ENCODE measurements around the gene KLHDC3.
"Not testable (repeated sequence)": the region's sequence is repeated elsewhere in the genome, so short reads cannot be mapped to it uniquely, and the experiment has no call there.

The KLHDC3 gene

DNA sequence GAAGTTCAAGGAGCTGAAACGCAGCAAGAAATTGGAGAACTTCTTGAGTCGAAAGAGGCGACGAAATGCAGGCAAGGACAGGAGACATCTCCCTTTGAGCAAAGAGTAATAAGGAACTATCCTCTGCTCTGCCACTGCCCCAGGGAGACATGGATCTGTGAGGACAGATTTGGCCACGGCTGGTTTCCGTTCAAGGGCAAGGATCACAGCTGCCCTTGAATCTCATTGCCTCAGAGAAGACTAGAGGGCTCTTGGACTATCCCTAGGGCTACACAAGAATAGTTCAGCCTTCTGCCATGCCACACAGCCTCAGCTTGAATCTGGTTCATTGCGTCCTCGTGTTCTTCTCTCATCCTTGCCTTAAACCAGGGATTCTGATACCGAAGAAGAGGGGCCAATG is 15.1 kb downstream of the KLHDC3 start:
- no peak for DNase-seq (ENCODE audit: low spot score)

DNA sequence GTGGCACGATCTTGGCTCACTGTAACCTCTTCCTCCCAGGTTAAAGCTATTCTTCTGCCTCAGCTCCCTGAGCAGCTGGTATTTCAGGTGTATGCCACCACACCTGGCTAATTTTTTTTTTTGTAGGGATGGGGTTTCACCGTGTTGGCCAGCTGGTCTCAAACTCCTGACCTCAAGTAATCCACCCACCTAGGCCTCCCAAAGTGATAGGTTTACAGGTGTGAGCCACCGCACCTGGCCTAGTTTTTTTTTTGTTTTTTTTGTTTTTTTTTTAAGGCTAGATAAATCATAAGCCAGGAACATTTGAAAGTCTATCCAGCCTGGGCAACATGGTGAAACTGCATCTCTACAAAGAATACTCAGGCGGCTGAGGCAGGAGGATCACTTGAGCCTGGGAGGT is 18.3 kb downstream of the KLHDC3 start:
- no peak for DNase-seq (ENCODE audit: low spot score)

DNA sequence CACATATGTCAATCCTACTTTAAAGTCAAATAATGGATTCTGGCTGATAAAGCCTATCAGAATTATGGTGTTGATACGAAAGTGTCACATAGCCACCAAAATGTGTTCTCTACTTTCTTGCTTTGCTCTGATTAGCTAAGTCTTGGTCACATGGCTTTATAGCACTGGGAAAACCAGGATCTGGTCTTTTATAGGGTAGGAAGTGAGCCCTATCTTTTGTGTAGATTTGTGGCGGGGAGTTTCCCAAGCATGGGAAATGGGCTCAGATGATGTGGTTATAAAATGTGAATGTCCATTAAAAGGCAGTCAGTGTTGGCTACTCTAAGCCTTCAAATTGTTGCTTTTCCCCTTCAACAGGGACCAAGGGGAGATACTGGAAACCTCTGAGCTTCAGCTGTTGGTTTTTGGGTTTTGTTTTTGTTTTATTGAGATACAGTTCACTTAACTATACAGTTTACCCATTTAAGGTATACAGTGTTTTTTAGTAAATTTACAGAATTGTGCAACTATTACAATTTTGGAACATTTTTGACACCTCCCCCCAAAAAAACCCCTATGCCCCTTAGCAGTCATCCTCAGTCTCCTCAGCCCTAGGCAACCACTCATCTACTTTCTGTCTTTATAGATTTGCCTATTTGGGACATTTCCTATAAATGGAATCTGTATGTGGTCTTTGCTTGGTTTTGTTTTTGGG is 19.6 kb downstream of the KLHDC3 start:
- DNase-seq (ENCODE audit: low spot score): no peak

DNA sequence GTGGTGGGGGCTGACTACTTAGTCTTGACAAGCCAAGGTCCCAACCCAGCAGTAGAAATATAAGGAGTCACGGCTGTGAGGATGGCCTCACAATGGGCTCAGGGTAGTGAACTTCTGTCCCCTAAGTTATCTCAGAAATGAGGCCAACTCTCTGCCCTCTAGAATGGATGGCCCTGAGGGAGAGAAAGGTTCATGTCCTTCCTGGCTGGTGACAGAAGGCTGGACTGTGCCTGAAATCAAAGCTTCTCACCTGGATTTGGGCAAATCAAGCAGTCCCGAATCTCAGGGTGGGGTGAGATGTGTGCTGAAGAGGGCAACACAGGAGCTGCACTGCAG is 20.1 kb downstream of the KLHDC3 start:
- no peak for DNase-seq (ENCODE audit: low spot score)

DNA sequence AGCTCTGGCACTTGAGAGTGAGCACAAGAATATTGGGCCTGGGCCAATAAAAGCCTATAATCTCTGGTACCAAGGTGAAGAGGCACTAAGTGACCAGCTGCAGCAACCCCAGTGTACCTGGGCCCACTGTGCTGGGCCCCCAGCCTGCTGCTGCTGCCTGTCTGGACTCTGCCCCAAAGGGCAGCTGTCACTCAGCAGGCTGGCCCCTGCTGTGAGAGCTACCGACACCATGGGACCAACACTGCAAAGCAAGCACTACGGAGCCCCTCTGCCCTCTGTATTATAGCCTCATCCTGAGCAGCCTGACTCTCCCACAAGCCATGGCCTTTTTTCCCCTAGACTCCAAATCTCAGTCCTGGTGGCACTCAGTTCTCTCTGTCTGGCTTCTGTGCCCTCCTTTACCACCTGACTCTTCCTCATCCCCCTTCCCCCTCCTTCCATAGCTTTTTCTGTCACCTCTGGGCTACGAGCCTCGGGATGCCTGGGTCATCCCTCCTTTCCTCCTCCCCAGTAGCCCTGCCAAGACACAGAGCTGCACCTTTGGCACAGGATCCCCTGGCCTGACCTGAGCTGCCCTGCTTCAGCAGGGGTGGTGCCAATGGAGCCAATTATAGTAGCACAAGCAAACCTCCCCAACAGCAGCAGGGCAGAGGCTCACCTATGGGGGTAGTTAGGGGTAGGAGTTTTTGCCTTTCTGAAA is 21.6 kb downstream of the KLHDC3 start:
- DNase-seq (ENCODE audit: low spot score): no peak

DNA sequence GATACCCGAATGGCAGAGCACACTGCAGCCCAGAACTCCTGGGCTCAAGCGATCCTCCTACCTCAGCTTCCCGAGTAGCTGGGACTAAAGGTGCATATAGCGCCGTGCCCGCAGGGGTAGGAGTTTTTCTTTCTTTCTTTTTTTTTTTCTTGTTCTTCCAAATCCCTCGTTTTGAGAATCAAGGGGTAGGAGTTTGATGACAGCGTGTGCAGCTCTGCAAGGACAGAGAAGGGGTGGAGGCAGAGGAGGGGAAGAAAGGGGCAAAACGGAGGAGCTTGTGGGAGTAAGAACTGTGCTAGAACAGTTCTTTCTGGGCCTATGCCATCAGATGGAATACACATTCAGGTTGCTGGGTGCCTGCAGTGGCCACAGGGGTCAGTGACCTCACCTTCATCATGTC is 22.7 kb downstream of the KLHDC3 start:
- DNase-seq (ENCODE audit: low spot score): no peak

DNA sequence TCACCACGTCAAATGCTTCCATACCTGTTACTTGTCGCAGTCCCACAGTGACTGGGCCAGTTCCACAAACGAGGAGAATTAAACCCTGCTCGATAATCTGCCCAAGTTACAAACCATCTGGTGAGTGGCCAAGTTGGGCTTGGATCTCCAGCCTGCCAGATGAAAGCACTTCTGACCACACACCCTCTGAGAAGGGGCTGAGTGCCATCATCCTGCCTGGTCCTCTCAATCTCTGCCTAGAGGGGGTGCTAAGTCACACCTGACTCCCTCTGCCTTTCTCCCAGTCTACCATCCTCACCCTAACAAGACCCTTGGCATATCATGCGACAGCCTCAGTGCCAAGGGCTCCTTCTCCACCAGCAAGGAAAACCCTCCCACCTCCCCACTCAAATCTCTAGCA is 23.1 kb downstream of the KLHDC3 start:
- no peak for DNase-seq (ENCODE audit: low spot score)

DNA sequence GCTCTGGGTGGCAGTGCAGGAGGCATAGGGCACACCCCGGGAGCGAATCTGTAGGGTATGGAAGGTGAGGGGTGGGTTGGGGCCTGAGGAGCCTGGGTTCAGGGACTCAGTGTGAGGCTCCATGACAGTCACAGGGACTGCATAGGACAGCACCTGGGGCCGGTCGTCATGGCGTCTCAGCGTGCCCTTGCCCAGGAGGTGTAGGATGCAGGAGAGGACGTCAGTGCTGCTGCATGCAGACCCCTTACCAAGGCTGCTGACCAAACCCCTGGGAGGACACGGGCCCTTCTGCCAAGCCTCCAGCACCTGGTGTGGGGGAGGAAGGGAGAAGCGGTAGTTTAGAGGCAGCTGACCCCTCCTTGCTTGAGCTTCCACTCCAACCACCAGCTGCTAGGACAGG is 23.7 kb downstream of the KLHDC3 start:
- DNase-seq (ENCODE audit: low spot score): no peak

DNA sequence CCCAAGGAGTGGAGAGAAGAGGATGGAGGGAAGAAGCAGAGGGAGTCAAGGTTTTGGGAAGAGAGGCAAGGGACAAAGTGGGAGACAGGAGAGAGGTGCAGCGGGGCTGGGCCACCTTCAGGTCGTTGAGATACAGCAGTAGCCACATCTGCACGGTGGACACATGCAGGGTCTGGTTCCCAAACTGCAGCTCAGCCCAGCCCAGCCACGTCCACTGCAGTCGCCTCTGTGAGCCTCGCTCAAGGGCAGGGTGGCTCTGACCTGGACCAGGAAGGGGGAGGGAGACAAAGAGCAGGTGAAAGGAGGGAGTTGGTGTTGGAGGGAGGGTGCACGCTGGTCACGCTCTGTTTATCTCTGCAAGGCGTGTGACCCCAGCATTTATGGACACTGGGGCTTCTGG is 24.7 kb downstream of the KLHDC3 start:
- no peak for DNase-seq (ENCODE audit: low spot score)

DNA sequence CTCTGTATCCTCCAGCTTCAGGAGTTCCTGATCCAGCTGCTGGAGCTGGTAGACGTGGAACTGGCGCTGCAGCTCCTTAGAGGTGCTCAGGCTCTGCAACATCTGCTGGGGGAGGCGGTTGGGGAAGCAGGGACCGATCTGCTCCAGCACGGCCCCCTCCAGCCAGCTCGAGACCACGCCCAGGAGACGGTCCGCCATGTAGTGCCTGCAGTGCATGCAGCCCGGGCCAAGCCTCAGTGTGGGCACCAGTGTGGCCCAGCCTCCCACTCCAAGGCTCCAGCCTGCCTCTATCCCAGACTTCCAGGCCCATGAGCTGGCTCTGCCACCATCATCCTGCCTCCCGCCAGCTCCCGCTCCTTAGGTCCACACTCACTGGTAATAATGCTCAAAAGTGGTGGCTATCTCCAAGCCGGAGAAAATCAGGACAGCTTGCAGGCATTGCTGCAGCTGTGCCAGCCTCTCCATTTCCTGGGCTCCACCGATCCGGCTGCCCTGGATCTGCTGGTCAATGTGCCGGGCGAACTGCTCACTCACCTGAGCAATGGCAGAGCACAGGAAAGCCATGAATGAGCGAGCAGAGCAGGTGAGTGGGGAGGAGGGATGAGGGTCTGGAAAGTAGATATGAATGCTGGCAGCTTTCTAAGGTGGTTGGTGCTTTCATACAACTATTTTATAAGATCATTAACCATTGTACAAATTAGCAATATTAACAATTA is 26.7 kb downstream of the KLHDC3 start:
- no peak for DNase-seq (ENCODE audit: low spot score)

DNA sequence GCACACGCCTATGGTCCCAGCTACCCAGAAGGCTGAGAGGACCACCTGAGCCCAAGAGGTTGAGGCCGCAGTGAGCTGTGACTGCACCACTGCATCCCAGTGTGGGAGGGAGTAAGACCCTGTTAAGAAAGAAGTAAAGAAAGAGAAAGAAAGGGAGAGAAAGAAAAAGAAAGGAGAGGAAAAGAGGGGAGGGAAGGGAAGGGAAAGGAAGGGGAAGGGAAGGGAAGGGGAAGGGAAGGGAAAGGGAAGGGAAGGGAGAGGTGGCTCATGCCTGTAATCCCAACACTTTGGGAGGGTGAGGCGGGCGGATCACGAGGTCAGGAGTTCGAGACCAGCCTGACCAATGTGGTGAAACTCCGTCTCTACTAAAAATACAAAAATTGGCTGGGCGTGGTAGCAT is 27.4 kb downstream of the KLHDC3 start:
- DNase-seq (ENCODE audit: low spot score): not testable (repeated sequence)

DNA sequence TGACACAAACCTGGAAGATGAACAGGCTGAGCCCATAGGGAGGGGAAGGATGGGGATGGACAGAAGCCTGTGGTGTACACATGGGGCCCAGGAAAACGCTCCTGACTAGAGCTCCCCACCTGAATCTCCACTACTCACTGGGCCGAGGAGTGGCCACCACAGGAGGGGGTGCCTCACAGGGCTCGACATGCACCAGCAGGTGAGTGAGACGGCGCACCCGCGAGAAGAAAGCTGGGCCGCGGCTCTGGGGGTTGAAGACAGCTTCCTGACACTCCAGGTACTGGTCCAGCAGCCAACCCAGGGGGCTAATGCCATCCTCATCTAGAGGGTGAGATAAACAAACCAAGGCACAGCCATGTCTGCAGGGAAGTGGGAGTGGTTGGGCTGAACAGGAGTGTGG is 29.3 kb downstream of the KLHDC3 start:
- no peak for DNase-seq (ENCODE audit: low spot score)

DNA sequence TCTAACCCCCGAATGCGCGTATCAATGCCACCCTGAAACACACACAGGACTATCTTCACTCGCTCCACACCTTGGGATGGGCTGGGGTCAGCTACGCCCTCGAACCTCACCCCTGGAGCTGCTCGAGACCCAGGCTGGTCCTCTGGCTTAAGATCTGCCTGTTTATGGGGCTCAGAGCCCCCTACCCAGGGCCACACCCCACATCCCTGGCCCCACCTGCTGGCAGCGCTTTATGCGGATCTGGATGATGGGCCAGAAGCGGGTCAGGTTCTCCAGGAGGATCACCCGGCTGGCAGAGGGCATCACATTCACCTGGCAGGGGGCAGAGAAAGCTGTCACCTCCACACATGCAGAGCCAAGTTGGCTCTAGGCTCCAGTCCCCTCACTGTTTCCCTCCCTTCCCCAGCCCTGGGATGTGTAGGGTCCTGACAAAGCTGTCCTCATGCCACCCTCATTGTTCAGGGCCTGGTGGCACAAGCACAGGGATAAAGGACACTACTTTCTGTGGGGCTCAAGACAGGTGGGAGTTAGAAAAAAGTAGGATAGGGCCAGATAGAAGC is 31.4 kb downstream of the KLHDC3 start:
- no peak for DNase-seq (ENCODE audit: low spot score)

DNA sequence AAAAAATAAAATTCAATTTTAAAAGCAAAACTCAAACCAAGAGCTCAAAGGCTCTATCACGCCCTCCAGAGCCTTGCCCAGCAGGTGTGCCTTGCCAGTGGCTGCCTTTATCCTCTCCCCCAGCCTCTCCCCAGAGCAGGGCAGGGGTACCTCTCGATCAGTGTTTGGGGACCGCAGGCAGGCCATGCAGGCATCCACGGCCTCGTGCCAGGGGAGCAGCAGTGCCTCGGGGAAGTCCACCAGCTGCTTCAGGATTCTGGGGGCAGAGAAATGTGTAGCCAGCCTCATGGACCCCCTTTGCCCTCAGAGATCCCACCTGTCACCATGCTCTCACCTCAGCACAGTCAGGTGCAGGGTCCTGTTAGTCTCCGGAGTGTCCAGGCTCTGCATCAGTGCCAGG is 33.9 kb downstream of the KLHDC3 start:
- no peak for DNase-seq (ENCODE audit: low spot score)

DNA sequence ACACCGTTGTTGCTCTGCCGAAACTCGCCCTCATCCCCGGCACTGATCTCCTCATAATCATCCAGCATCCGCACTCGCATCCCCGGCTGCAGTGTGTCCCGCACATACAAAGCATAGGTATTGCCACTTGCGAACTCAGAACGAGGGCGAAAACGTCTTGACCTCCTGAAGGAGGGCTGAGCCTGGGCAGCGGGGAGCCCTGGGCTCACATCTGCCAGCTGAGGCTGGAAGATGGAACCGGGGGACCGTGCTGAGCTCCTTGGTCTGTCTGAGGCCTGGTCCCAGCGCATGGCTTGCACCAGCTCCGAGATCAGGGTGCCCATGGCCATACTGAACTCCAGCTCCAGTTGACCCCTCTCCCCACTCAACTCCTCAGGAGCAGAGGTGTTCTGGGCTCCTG is 36.9 kb downstream of the KLHDC3 start:
- no peak for DNase-seq (ENCODE audit: low spot score)

DNA sequence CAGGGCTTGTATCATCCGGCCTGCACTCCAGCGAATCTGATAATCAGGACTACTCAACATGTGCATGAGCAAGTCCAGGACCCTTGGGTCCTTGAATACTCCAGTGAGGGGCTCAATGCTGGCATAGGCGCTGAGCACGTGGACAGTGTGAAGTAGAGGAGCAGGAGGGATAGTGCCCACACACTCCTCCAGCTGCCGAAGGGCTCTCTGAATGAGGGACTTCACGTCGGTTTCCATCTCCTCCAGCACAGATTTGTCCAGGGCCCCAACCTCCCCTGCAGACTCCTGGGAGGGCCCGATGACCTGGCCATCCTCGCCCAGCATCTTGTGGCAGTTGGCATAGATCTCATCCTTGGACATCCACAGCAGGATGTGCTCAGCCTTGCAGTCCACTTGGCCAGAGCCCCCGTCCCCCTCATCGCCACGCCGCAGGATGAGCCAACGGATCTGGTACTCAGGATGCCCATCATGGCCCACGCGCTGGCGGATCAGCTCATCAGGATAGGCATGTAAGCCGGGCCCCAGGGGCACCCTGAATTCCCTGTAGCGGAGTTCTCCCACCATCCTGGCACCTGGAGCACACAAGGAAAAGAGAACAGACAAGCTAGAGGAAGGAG is 38.3 kb downstream of the KLHDC3 start:
- no peak for DNase-seq (ENCODE audit: low spot score)

DNA sequence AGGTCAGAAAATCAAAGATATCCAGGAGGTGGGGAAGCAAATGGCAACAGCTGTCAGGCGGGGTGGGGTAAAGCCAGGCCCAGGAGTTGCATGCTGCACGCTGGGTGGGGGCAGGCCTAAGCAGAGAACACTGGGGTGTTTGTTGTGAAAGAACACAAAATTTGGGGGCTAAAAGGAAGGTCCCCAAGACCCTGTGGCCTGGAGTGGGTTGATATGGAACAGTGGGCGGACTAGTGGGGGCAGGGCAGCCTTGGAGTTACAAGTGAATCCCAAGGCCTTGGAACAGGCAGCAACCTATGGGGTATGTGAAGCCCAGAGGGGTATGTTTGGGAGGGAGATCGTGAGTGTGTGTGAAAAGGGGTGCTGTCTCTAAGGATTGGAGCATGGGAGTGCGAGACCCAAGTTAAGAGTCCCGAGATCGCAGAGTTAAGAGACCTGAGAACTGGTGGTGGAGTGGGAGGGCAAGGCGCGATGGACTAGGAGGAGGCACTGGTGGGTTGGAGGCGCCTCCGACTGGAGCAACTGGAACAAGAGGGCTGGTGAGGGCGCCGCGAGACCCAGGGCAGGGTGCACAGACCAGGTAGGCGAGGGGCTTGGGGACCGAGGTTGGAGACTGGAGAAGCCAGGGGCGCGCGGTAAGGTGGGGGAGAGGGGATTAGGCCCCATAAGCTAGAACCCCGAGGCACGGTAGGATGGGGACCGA is 38.9 kb downstream of the KLHDC3 start:
- peak; percentile 39 for DNase-seq (ENCODE audit: low spot score)

DNA sequence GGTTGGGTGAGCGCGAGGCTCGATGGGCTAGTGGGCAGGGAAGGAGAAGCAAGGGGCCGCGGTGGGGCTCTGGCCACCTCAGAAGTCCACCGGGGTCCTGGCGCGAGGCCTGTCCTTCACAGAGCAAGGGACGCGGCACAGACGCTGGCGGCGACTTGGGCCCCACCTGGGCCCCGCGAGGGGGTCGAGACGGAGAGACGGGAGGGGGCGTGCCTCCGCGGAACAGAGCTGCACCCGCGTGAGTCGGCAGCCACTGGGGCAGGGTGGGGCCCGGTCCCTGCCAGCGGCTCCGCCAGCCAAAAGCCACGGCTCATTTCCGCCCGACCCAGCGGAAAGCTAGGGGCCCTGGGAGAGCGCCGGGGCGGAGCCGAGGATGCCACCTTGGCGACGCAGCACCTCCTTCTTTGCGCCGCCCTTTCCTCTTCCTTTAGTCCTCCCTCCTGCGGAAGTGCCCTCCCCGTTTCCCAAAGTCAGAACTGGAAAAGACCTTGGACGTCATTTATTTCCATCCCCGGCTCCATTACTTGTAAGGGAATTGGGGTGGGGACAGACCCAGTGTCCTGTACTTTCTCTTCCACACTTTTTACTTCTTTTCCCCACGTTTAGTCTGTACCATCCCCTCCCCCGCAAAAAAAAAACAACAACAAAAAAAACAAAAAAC is 39.6 kb downstream of the KLHDC3 start, which contains the start of gene CUL7:
Gene CUL7 (minus strand): TSS at position 307 of the 661 bp plus-strand sequence. CDS start 1,063 bp downstream, outside the sequence.
- peak; percentile 99 for DNase-seq (ENCODE audit: low spot score)

DNA sequence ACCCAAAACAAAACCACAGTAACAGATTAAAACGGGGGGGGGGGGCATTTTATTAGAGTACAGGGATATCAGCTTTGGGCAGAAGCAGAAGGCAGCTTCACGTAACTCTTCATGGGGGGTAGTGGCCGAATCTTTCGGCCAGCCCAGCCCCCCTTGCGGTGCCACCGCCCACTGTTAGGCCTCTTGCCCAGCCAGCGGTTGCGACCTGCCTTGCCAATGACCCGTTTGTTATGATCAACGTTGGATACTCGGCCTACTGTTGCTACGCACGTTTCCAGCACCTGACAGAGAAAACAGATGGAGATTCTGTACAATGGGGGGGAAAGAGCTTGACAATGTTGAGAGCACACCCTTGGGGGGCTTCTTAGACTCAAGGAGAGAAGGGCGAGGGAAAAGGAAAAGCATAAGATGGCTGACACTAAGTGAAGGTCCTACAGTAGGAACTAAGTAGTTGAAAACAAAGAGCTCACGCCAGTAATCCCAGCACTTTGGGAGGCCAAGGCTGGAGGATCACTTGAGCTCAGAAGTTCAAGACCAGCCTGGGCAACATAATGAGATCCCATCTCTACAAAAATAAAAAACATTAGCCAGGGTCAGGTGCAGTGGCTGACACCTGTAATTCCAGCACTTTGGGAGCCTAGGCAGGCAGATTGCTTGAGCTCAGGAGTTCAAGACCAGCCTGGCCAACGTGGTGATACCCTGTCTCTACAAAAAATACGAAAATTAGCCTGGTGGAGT is 40.3 kb downstream of the KLHDC3 start:
- no peak for DNase-seq (ENCODE audit: low spot score)

DNA sequence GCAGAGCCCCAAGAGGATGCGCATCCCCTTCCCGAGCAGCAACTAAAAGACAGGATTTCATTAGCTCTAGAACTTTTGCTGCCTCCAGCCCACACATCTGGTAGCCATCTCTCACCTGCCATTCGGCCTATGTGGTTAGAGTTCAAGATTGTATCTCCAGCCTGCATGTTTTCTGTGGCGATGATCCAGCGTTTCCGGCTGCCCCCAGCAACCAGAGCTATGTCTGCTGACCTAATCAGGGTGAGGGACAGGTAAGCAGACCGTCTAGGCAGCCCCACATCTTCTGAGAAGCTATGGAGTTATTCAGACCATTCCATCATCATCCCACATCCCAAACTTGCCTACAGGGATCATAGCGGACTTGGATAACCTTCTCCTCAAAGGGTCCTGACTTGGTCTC is 41.9 kb downstream of the KLHDC3 start:
- no peak for DNase-seq (ENCODE audit: low spot score)

DNA sequence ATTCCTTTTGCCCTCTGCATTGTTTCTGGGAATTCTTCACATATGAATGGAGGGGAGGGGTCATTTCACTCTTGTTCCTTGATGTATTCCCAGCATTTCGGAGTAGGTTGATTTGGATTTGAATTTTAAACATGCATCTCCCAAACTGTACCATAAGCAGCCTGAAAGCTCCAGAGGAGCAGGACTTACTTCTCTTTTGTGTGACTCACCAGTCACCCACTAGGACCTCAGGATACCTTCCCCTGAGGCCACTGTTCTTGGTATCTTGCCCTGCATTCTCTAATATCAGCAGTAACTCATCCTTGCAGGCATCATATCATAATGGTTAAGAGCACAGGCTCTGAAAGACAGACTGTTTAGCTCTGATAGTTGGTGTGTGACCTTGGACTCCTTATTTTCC is 44.5 kb downstream of the KLHDC3 start:
- DNase-seq (ENCODE audit: low spot score): no peak
